Measurements from ENCODE around the gene GRXCR1.
A peak's percentile ranks its signal among the peaks of the same experiment; 100 is the strongest.

Gene GRXCR1

DNA sequence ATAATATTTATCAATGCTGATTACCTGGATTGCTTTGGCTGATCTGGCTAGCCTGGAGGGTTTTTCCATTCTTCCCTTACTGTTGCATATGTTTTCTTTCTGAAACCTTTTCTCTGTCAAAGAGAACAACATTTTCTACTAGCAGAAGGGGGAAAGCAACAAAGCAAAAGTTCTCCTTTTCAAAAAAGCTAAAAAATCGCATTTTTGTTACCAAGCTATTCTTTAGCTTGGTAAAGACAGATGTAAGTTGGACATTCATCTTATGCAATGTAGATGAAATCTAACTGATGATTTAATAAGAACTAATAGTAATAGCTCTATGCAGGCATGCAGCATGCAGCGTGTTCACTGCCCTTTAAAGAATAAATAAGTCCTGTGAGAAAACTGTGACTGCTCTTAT is at the start of gene GRXCR1:
TSS of gene GRXCR1 (plus strand) at position 301 of the 400 bp plus-strand sequence. CDS start 554 bp downstream, outside the sequence.
- DNase-seq (ENCODE audit: low read depth in 2 of 2): no peak

DNA sequence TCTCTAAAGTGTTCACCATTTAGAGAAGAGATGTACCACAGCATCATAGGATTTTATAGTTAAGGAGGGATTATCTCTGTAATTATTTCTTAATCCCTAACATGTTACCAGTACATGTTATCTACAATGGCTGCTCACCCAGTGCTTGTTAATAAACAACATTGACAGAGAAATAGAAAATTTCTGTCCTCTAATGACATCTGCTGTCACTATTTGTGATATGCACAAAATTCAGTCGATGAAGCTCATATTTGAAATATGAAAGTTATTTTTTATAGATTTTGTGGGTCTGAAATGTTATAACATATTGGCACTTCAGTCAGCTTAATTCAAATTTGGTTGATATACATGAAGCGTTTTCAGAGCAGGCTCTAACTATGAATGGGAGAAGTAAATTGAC is 48.8 kb upstream of the GRXCR1 start:
- DNase-seq (ENCODE audit: low read depth in 2 of 2): no peak

GRCh38 chr4:42844422-42845070 is 48.0 kb upstream of the GRXCR1 start:
- no peak for DNase-seq (ENCODE audit: low read depth in 2 of 2)

DNA sequence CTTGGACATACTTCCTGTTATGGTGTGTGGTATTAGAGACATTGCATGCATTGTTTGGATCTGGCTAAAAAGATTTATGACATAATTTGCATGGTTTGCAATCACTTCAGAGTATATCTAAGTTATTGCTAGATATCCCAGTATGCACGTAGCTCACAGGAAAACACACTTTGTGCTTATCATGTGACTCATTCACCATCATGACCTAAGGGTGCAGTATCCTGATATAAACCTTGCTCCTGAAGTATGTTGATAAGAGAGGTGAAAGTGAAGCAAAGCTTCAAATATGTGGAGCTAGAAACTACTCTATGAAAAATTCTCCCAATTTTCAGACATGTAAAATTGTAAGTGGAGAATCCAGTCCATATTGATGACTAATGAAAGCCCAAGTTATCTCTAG is 46.9 kb upstream of the GRXCR1 start:
- no peak for DNase-seq (ENCODE audit: low read depth in 2 of 2)

GRCh38 chr4:42855779-42856178 is 36.7 kb upstream of the GRXCR1 start:
- DNase-seq (ENCODE audit: low read depth in 2 of 2): no peak

- peak in 1 of 2 donors; percentile 19 for DNase-seq (ENCODE audit: low read depth in 2 of 2)
Observed at GRCh38 chr4:42865572-42866189, 26.8 kb upstream of the GRXCR1 start.

DNA sequence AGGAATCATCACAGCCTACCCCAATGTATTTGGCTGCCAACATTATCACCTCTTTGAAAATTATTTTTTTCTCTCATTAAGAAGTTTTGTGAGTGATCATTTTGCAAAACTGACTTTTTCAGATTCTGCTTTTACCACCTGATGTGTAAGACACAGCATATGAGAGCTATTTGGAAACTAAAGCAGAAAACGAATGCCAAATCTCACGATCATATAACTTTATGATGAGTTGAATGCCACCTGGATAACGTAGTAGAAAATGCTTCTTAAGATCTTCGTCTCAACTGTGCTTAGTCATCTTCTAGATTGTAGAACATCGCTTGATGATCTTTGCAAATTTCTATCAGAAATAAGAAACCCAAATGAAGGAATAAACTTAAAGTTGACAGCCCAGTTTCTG is 21.3 kb upstream of the GRXCR1 start:
- no peak for DNase-seq (ENCODE audit: low read depth in 2 of 2)

GRCh38 chr4:42871671-42872290 is 20.7 kb upstream of the GRXCR1 start:
- DNase-seq (ENCODE audit: low read depth in 2 of 2): no peak

DNA sequence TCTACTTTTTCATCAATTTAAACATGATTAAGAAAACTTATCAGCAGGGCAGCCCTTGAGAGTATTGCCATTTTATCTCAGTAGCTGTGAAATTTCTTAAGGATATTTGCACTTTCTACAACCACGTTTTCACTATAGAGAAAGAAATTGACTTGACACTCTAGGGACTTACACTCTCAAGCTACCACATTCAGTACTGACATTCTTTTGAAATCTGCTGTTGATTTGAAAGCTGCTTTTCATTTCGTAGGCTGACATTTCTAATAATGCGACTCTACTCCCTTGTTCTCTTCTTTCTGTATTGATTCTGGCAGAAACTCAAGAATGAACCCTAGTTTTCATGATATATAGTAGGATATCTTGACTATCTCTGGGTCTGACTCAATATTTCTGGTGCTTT is 13.7 kb upstream of the GRXCR1 start:
- DNase-seq (ENCODE audit: low read depth in 2 of 2): no peak

GRCh38 chr4:42881253-42881652 is 11.3 kb upstream of the GRXCR1 start:
- no peak for DNase-seq (ENCODE audit: low read depth in 2 of 2)

GRCh38 chr4:42891644-42892043 is 869 bp upstream of the GRXCR1 start:
- DNase-seq (ENCODE audit: low read depth in 2 of 2): no peak

DNA sequence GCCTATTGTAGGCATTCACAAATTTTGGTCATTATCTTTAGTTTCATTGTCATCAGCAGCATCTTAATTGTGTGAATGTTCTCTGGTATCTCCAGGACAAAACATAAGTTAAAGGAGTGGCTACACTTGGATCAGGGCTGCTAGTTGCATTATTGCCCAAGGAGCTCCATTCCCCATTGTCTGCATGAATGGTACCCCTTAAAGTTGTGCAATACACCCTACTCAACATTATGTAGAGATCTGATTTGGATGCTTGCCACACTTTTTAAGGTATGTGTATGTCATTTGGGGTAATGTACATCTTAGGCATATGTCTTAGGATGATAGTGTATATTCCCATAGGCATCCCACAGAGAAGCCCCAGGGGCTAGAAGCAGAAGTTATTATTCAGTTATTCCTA is 2.9 kb downstream of the GRXCR1 start:
- DNase-seq (ENCODE audit: low read depth in 2 of 2): no peak

DNA sequence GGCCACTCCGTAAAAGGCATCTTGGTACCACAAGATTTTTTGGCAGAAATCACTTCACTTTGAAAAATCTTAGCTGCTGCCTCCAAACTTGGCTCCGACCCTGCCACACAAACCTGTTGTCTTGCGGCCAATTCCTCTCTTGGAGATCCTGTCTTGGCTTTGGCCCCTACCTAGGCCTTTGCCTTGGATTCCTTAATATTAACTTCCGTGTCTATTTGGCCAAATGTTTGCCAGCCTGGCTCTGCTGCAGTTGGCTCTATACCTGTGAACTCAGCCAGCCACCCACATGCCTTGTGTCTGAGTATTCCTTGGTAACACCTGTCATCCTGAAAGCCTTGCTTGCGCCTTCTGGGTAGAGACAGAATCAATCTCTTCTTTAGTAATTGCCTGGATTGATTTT is 12.5 kb downstream of the GRXCR1 start:
- no peak for DNase-seq (ENCODE audit: low read depth in 2 of 2)

DNA sequence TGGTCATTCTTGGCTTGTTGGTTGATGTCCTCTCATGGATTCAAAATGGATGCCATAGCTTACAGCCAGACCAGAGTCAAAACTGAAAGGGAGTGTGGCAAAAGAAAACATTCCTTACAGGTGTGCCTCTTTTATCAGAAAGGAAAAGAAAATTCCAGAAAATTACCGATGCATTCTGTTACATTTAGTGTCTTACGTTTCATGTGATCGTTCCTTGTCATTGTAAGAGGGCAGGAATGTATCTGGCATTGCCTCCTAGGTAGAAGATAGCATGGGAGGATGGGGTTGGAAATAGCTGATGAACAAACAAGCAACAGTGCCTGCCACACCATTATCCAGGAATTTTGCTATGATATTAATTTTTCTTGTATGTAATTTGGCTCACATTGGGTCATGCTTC is 13.1 kb downstream of the GRXCR1 start:
- DNase-seq (ENCODE audit: low read depth in 2 of 2): no peak

- no peak for DNase-seq (ENCODE audit: low read depth in 2 of 2)
Observed at GRCh38 chr4:42906341-42906740, 13.8 kb downstream of the GRXCR1 start.

- no peak for DNase-seq (ENCODE audit: low read depth in 2 of 2)
Observed at GRCh38 chr4:42906891-42907759, 14.6 kb downstream of the GRXCR1 start.

GRCh38 chr4:42910459-42910858 is 17.9 kb downstream of the GRXCR1 start:
- DNase-seq (ENCODE audit: low read depth in 2 of 2): no peak

DNA sequence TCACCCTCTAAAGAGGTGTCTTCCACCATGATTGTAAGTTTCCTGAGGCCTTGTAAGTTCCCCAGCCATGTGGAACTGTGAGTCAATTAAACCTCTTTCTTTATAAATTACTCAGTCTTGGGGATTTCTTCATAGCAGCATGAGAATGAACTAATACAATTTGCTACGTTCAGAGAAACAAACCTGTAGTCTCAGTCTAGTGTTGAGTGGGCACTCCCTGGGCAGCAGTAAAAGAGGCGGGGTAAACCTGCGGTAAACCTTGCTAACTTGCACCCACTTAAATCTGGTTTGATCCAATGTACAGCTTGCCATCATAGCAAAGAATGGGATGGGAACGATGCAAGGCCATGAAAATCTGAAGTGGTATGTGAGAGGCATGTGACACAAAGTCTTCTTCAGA is 22.4 kb downstream of the GRXCR1 start:
- DNase-seq (ENCODE audit: low read depth in 2 of 2): no peak

DNA sequence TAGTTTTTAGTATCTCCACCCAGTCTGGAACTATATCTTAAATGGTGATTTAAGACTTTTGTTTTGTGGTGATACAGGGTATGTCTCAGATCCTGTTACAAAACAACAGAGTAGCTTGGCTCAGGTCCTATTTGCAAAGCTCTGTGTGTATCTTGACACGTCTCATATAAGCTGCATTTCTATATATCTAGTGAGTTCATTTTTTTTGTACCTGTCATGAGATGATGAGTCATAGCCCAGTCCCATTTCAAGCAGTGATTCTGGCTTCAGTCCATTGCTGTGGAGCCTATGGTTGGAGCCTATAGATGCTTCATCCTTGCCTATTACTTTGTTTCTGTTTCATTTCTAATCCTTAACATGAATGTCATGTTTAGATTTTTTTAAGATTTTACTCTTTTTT is 23.0 kb downstream of the GRXCR1 start:
- DNase-seq (ENCODE audit: low read depth in 2 of 2): no peak

DNA sequence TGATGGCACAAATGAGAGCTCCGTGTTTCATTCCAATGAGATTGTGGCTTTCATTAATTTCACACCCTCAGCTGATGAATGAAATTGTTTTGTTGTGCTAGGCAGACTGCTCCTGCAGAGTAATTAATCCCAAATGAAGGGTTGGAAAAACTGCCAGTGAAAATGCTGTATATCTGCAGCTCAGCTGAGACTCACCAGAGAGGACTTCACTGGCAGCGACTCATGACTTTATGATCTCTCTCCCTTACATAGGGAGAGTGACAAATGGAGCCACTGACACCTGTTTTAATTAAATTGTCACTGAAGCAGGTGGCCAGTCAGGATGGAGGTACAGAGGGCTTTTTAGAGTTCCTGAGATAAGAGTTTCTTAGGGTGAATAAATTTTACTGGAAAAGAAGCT is 24.8 kb downstream of the GRXCR1 start:
- no peak for DNase-seq (ENCODE audit: low read depth in 2 of 2)

- DNase-seq (ENCODE audit: low read depth in 2 of 2): no peak
Observed at GRCh38 chr4:42923431-42923830, 30.9 kb downstream of the GRXCR1 start.

DNA sequence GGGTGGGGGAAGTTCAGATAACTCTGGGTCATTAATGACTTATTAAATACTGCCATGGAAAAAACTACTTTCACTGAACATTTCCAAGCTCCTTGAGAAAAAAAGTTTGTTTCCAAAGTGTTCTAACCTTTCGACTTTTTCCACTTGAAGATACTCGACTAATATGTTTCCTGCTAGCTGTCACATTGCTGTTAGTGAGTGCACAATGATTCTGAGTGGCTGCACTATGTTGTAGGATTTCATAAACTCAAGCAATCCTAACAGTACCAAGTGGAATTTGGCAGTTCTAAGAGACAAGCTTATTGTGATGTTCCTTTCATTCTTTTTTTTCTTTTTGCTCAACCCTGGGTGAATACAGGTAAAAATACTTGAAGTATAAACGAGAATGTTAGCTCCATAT is 33.4 kb downstream of the GRXCR1 start:
- DNase-seq (ENCODE audit: low read depth in 2 of 2): no peak
